K562 (cell line): ENCODE data around the gene RBBP4. TPM values are rescaled to one million over a fixed set of nuclear protein-coding genes. Genes with fewer than 3 reads are reported as not detected.
A peak's percentile ranks its signal among the peaks of the same experiment; 100 is the strongest.

ENCODE experiments used
- ATAC-seq: fragments of 200-7000 bp; cut with Tn5 transposase; 3 replicates; pipeline ENCODE4 v1.9.1; 2020; ENCODE audit warnings: moderate library complexity
- BruUV-seq: library from RNA; stranded (reverse); fragments of 400-500 nt; replicated peaks from 2 replicates; lab custom pipeline; 2021; lab: Mats Ljungman, UMichigan
- CTCF ChIA-PET: fragments of 300-600 bp; formaldehyde crosslinking; extraction: SDS; loops from one replicate; lab custom pipeline; 2021; ENCODE audit warnings: low intra/inter-chr PET ratio; lab: Yijun Ruan, JAX
- POLR2A ChIA-PET: fragments of 300-600, 350-650 bp; sonication (Branson Sonifier 250); formaldehyde crosslinking; extraction: SDS; loops from one replicate; lab custom pipeline; 2021; ENCODE audit warnings: antibody characterized with exemption, inconsistent platforms; lab: Yijun Ruan, JAX
- DNase-seq, 4 experiments: peaks; one replicate each; pipeline versions ENCODE4 v3.0.0 to v3.0.0-alpha.2; 2011 to 2018; ENCODE audit warnings: low spot score in 3 of 4, mixed read lengths in 3 of 4; ENCODE audit errors: extremely low read depth in 1 of 4
- FAIRE-seq: peaks from 2 replicates; lab custom pipeline; 2011; peaks lifted over from hg19 to GRCh38; lab: Jason Lieb, UNC
- H2AFZ ChIP-seq: 2 replicates; pipeline ENCODE4 v1.6.0; 2011; ENCODE audit warnings: low read depth, low read length, control low read depth, inconsistent platforms
- H3K27ac ChIP-seq: fragments of 200-600 bp; 3 replicates; pipeline ENCODE4 v1.8.0; 2011; ENCODE audit warnings: low read depth, mild to moderate bottlenecking, control low read depth, inconsistent platforms, low read length, moderate library complexity, mixed read lengths; ENCODE audit errors: extremely low read depth
- H3K27me3 ChIP-seq, 2 experiments: fragments of 300-600 bp in 1 of 2; 2 replicates in 1 of 2; 3 replicates in 1 of 2; pipeline versions ENCODE4 v1.6.0 to v1.8.0; 2011; ENCODE audit warnings: inconsistent platforms in 2 of 2, low read length in 2 of 2, mild to moderate bottlenecking in 1 of 2, mixed read lengths in 1 of 2, moderate library complexity in 1 of 2; ENCODE audit not compliant: control insufficient read depth in 2 of 2, insufficient read depth in 2 of 2
- H3K36me3 ChIP-seq: fragments of 300-600 bp; 3 replicates; pipeline ENCODE4 v1.8.0; 2011; ENCODE audit warnings: mild to moderate bottlenecking, low read length, inconsistent platforms; ENCODE audit not compliant: control insufficient read depth, insufficient read depth
- H3K4me1 ChIP-seq, 2 experiments: fragments of 200-600 bp in 1 of 2; replicated peaks in 1 of 2; 2 replicates in 1 of 2; 3 replicates in 1 of 2; pipeline versions ENCODE4 v1.5.1 to v1.8.0; 2011; ENCODE audit warnings: inconsistent platforms in 2 of 2, low read length in 2 of 2, mild to moderate bottlenecking in 1 of 2, mixed read lengths in 1 of 2, moderate library complexity in 1 of 2; ENCODE audit not compliant: control insufficient read depth in 2 of 2, insufficient read depth in 2 of 2
- H3K4me2 ChIP-seq: 2 replicates; pipeline ENCODE4 v1.6.1; 2011; ENCODE audit warnings: low read length, control low read depth, inconsistent platforms, mixed read lengths; ENCODE audit not compliant: insufficient read depth
- H3K4me3 ChIP-seq: fragments of 200-600 bp; sonication (generic), shearing (Covaris generic); 2 replicates; pipeline ENCODE4 v1.5.1; 2016; ENCODE audit warnings: control low read depth, inconsistent platforms
- H3K79me2 ChIP-seq: fragments of 200-600 bp; 3 replicates; pipeline ENCODE4 v1.8.0; 2011; ENCODE audit warnings: low read length, inconsistent platforms; ENCODE audit not compliant: control insufficient read depth, insufficient read depth
- H3K9ac ChIP-seq, 2 experiments: 2 replicates each; pipeline versions ENCODE4 v1.6.0 to v1.6.1; 2011; ENCODE audit warnings: low read depth in 2 of 2, low read length in 2 of 2, control low read depth in 1 of 2, inconsistent platforms in 1 of 2, mild to moderate bottlenecking in 1 of 2, mixed read lengths in 1 of 2; ENCODE audit not compliant: insufficient read depth in 1 of 2
- H3K9me1 ChIP-seq: one replicate; pipeline ENCODE4 v1.6.0; 2011; ENCODE audit warnings: inconsistent platforms, mild to moderate bottlenecking, low read length, moderate library complexity; ENCODE audit not compliant: control insufficient read depth, insufficient read depth
- H3K9me3 ChIP-seq: replicated peaks from 2 replicates; pipeline ENCODE4 v1.5.1; 2011; ENCODE audit warnings: low read depth, low read length, inconsistent platforms; ENCODE audit not compliant: control insufficient read depth, insufficient read depth
- H4K20me1 ChIP-seq: replicated peaks from 2 replicates; pipeline ENCODE4 v1.6.1; 2011; ENCODE audit warnings: low read length, inconsistent platforms, mixed read lengths; ENCODE audit not compliant: control insufficient read depth, insufficient read depth
- ARID3A ChIP-seq: IDR thresholded peaks from 2 replicates; pipeline ENCODE4 v1.6.1; 2012; ENCODE audit warnings: low read depth, low read length, improper control_type of control experiment, borderline replicate concordance
- ARID3B ChIP-seq: fragments of 250-450 bp; sonication (Bioruptor Pico); IDR thresholded peaks from 2 replicates; pipeline ENCODE4 v1.4.0; 2020; ENCODE audit warnings: borderline replicate concordance
- CREBBP ChIP-seq: IDR thresholded peaks from one replicate; pipeline ENCODE4 v1.6.1; 2012; ENCODE audit warnings: low read depth, mild to moderate bottlenecking, control low read depth, inconsistent platforms, low read length
- FOXA3 ChIP-seq, 2 experiments: fragments of 450-650 bp in 1 of 2; sonication (generic) in 1 of 2; formaldehyde crosslinking; IDR thresholded peaks in 1 of 2; conservative IDR thresholded peaks in 1 of 2; 2 replicates each; pipeline versions ENCODE4 v1.4.0 to v1.8.0; 2020 to 2022; ENCODE audit warnings: mild to moderate bottlenecking in 2 of 2, missing genetic modification reagents in 1 of 2
- HNRNPH1 ChIP-seq: fragments of 200-400 bp; formaldehyde crosslinking; optimal IDR thresholded peaks from 2 replicates; pipeline ENCODE3; 2017; ENCODE audit warnings: low read depth, mild to moderate bottlenecking, low read length, moderate library complexity
- KAT7 ChIP-seq: sonication (generic); formaldehyde crosslinking; IDR thresholded peaks from 2 replicates; pipeline ENCODE4 v1.8.0; 2022; ENCODE audit warnings: missing genetic modification reagents, mild to moderate bottlenecking, borderline replicate concordance
- PHF21A ChIP-seq: fragments of 450-650 bp; IDR thresholded peaks from 2 replicates; pipeline ENCODE4 v1.6.1; 2017; ENCODE audit warnings: low read depth, borderline replicate concordance
- SIX5 ChIP-seq, 2 experiments: IDR thresholded peaks; 2 replicates each; pipeline ENCODE4 v1.6.1; 2011; ENCODE audit warnings: low read length in 2 of 2, borderline replicate concordance in 1 of 2, low read depth in 1 of 2, mild to moderate bottlenecking in 1 of 2, moderate library complexity in 1 of 2; ENCODE audit not compliant: insufficient read depth in 1 of 2
- SMC3 ChIP-seq: conservative IDR thresholded peaks from 2 replicates; pipeline ENCODE4 v1.6.1; 2011; ENCODE audit warnings: low read depth, low read length, improper control_type of control experiment; ENCODE audit not compliant: insufficient read depth
- TBL1XR1 ChIP-seq, 2 experiments: IDR thresholded peaks; 2 replicates each; pipeline ENCODE4 v1.6.1; 2012; ENCODE audit warnings: improper control_type of control experiment in 2 of 2, low read length in 2 of 2, mild to moderate bottlenecking in 1 of 2
- TCF7 ChIP-seq: sonication (generic); IDR thresholded peaks from 2 replicates; pipeline ENCODE4 v1.6.1; 2016; ENCODE audit warnings: antibody characterized with exemption, borderline replicate concordance
- ZNF24 ChIP-seq: fragments of 450-650 bp; IDR thresholded peaks from 2 replicates; pipeline ENCODE4 v1.6.1; 2016
- ZNF639 ChIP-seq, 2 experiments: fragments of 200-800 bp in 1 of 2; sonication (Bioruptor generic) in 1 of 2; sonication (generic) in 1 of 2; formaldehyde crosslinking in 1 of 2; IDR thresholded peaks in 1 of 2; conservative IDR thresholded peaks in 1 of 2; 2 replicates each; pipeline versions ENCODE4 v1.5.0 to v1.6.1; 2016 to 2020; ENCODE audit warnings: missing compliant biosample characterization in 1 of 2, missing genetic modification characterization in 1 of 2, missing genetic modification reagents in 1 of 2
- ZNF780A ChIP-seq: fragments of 250-450 bp; sonication (Bioruptor Pico); IDR thresholded peaks from 2 replicates; pipeline ENCODE4 v1.5.0; 2021; ENCODE audit warnings: mild to moderate bottlenecking
- WGBS: fragments of 100-300 bp; shearing (Covaris generic); methylation state at CpG from one replicate; pipeline ENCODE4 v1.1.6; 2016; ENCODE audit warnings: low coverage, mixed read lengths; ENCODE audit not compliant: insufficient coverage; ENCODE audit errors: missing lambda C conversion rate; 5-methylcytosine and 5-hydroxymethylcytosine counted together
- in situ Hi-C: fragments of 300-500 bp; cut with MboI; formaldehyde crosslinking; loops from 4 replicates; pipeline ENCODE4 v1.15.0; 2018; ENCODE audit warnings: inconsistent platforms, mixed read lengths
- intact Hi-C: fragments of 100-400 bp; cut with micrococcal nuclease; formaldehyde crosslinking; loops from 2 replicates; pipeline ENCODE4 v1.14.2; 2022
- polyA plus RNA-seq, 8 experiments: library from polyadenylated mRNA; depleted of rRNA in 4 of 8; stranded (reverse) in 5 of 8; unstranded in 3 of 8; fragments of >200 nt; fragmentation: Nextera tagmentation in 2 of 8; fragmentation: Illumina TruSeq in 1 of 8; extraction: Ambion mirVana in 2 of 8; extraction: Trizol in 1 of 8; gene quantifications; 2 replicates each; pipeline versions ENCODE4 v1.2.1 to v1.2.3, GENCODE V29; 2011 to 2014; ENCODE audit warnings: inconsistent platforms in 1 of 8, missing spikeins in 1 of 8
- total RNA-seq, 7 experiments: library from RNA; depleted of rRNA in 6 of 7; stranded (reverse); fragments of >200 nt in 6 of 7; fragmentation: Illumina TruSeq in 2 of 7; extraction: Trizol in 2 of 7; gene quantifications; 2 replicates each; pipeline versions ENCODE4 v1.2.1 to v1.2.3, GENCODE V29; 2011 to 2021; ENCODE audit warnings: low replicate concordance in 1 of 7

The RBBP4 gene
- total and polyA plus RNA-seq, 9 of the 15 experiments (the other 6 are each of a cell fraction or from before 2014, with no cell fraction given) = 185 to 409 (median 259) TPM

GRCh38 chr1:32650248-32650751 is 708 bp upstream of the RBBP4 start, which contains the start of gene ZBTB8OS:
Gene ZBTB8OS (minus strand): TSS chr1:32650550. CDS start chr1:32650529, 21 bp downstream.
- peak within 1 kb of the TSS; percentile 99 to 100 for H3K9ac ChIP-seq
- peak; percentile 95 for FAIRE-seq
- no peak for TF ChIP-seq CREBBP
- 0 out of 2 replicates have a peak, but pooled peaks have one; percentile 84 for TF ChIP-seq KAT7 (CRISPR knock-in tag)
- TF ChIP-seq ZNF639 (CRISPR knock-in tag; conservative IDR thresholded peaks at IDR 0.05 in 1 of 2, IDR thresholded peaks at IDR 0.05 in 1 of 2) = no peak
- TF ChIP-seq TCF7 = 0 out of 2 replicates have a peak, but pooled peaks have one; percentile 74
- no peak for TF ChIP-seq HNRNPH1
- TF ChIP-seq ZNF780A (CRISPR knock-in tag) = no peak
- TF ChIP-seq ARID3B (CRISPR knock-in tag) = no peak
- TF ChIP-seq FOXA3 (CRISPR knock-in tag; conservative IDR thresholded peaks at IDR 0.05 in 1 of 2, IDR thresholded peaks at IDR 0.05 in 1 of 2) = no peak
- no peak for TF ChIP-seq PHF21A
- peak; percentile 62 to 65; a peak in 2 of 4 replicates for TF ChIP-seq TBL1XR1 (IDR thresholded peaks at IDR 0.05; ENCODE audit: low read length in 2 of 2)
- TF ChIP-seq SMC3 = no peak
- TF ChIP-seq ARID3A = peak; percentile 46; the same call in 1 of the 2 replicates
- TF ChIP-seq ZNF24 = no peak
- peak; percentile 34 to 61; a peak in 2 of 4 replicates for TF ChIP-seq SIX5 (IDR thresholded peaks at IDR 0.05; ENCODE audit: borderline replicate concordance in 1 of 2, insufficient read depth in 1 of 2, low read depth in 1 of 2, low read length in 2 of 2)

More at GRCh38 chr1:32650248-32650751, 708 bp upstream of the RBBP4 start, which contains the start of gene ZBTB8OS:
- Histone ChIP-seq H3K4me2 (peak within 1 kb of the TSS; percentile 99), H3K9me1 (no peaks in the 10 kb centered on the region), H3K36me3 (peaks cover 53% of the 10 kb centered on the region), H3K27ac (peak within 1 kb of the TSS; percentile 100), H3K4me3 (peak within 1 kb of the TSS; percentile 84), H3K27me3 (no peaks in the 10 kb centered on the region), H3K79me2 (peaks cover 87% of the 10 kb centered on the region), H4K20me1 (no peaks in the 10 kb centered on the region), H2AFZ (peak within 1 kb of the TSS; percentile 96), H3K4me1 (peaks cover 22 to 23% of the 10 kb centered on the region in 2 experiments; a peak in 4 of 5 replicates), H3K9me3 (no peaks in the 10 kb centered on the region)
- ChIA-PET POLR2A (interaction anchor here (0.5 to 3.0 kb wide), 23 partner anchors 8 to 959 kb away, joined by 3 to 12 read pairs (median 3); partner anchors contain the start of gene RNF19B), CTCF (no interaction called here)
- under 1% methylated on average over 21 of the region's 21 CpGs for WGBS
- ATAC-seq (peak; percentile 85), DNase-seq (peak; percentile 88 to 98 (median 92))
- intact Hi-C loops (loop anchor here (2.0 kb wide), 1 partner anchor 129 kb away; no protein-coding TSS in a partner anchor), in situ Hi-C loops (no loop called here)
- no TSS peak for BruUV-seq
